Fibroblast of mammary gland (primary cell): ENCODE measurements around the gene GNG7.

Source experiments
- DNase-seq: peaks from one replicate; pipeline ENCODE4 v3.0.0-alpha.2; 2010; ENCODE audit warnings: low read depth
- H3K4me3 ChIP-seq: 2 replicates; pipeline ENCODE4 v1.5.1; 2011; ENCODE audit warnings: low read depth, mild to moderate bottlenecking, low read length, moderate library complexity; ENCODE audit not compliant: control insufficient read depth
- TF ChIP-seq, protein P1 (sequence below): conservative IDR thresholded peaks from 2 replicates; pipeline ENCODE4 v1.5.1; 2011; ENCODE audit warnings: low read depth, low read length, inconsistent platforms; ENCODE audit not compliant: control insufficient read depth, insufficient read depth

The GNG7 gene

DNA sequence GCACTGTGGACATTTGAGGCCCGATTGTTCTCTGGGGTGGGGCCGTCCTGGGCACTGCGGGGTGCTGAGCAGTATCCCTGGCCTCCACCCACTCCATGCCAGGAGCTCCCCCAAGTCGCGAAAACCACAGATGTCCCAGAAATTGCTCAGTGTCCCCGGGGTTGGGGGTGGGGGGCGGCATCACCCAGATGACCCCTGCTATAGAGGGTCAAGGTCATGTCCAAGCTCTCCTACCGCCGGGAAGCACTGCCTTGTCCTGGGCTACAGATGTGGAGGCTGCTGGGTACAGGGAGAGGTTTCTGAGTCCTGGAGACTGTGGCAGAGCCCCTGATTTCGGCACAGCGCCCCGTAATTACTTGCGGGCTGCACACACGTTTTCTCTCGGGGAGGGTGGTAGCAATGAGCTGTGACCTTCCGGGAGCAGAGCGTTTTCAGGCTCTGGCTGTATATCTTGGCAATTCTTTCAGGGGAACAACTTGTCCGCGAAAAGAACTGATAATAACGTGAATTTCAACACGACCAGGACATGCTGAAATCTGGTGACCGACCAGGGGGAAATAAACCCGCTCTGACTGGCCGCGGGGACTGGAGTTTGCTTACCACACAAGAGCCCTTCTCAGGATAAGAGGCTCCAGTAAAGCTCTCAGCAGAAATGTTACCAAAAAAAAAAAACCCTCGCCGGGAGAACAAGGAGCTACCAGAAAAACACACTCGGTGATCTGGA is 68.1 kb downstream of the GNG7 start:
- no peak overlapping the region for H3K4me3 ChIP-seq
- DNase-seq = no peak
- TF ChIP-seq, protein P1, sequence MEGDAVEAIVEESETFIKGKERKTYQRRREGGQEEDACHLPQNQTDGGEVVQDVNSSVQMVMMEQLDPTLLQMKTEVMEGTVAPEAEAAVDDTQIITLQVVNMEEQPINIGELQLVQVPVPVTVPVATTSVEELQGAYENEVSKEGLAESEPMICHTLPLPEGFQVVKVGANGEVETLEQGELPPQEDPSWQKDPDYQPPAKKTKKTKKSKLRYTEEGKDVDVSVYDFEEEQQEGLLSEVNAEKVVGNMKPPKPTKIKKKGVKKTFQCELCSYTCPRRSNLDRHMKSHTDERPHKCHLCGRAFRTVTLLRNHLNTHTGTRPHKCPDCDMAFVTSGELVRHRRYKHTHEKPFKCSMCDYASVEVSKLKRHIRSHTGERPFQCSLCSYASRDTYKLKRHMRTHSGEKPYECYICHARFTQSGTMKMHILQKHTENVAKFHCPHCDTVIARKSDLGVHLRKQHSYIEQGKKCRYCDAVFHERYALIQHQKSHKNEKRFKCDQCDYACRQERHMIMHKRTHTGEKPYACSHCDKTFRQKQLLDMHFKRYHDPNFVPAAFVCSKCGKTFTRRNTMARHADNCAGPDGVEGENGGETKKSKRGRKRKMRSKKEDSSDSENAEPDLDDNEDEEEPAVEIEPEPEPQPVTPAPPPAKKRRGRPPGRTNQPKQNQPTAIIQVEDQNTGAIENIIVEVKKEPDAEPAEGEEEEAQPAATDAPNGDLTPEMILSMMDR = no peak

DNA sequence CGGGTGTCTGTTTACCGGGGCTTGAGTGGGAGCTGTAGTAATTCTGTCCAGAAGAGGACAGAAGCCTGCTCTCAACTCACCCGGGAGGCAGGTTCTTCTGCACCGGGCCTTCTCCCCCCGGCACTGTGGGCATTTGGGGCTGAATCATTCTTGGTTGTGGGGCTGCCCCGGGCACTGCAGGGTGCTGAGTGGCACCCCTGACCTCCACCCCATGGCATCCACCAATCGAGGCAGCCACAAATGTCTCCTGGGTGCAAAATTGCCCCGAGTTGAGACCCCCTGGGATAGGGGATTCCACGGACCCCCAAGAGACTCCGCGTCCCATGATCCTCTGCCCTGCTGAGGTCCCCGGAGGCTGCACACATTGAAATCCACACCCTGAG is 68.8 kb downstream of the GNG7 start:
- TF ChIP-seq, protein P1 = no peak
- no peak overlapping the region for H3K4me3 ChIP-seq

DNA sequence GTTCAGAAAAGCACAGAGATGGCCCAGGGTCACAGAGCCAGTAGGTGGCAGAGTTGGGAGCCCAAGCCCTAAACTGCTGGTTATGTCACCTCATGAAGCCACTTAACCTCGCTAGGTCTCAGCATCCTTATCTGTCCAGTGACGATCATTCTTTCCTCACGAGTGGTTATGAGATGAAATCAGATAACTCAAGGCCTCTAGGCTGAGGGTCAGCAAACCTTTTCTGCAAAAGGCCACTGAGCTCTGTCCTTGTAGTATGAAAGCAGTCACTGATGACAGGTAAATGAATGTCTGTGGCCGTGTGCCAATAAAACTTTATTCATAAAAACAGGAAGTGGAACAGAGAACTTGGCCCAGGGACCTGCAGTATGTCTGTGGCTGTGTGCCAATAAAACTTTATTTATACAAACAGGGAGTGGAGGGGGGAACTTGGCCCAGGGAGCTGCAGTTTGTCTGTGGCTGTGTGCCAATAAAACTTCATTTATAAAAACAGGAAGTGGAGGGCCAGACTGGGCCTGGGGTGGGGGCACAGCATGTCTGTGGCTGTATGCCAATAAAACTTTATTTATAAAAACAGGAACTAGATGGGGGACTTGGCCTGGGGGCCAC is 71.2 kb downstream of the GNG7 start:
- peak; percentile 46 for DNase-seq
- TF ChIP-seq, protein P1 = no peak
- H3K4me3 ChIP-seq = no peak overlapping the region

More for the DNA sequence above, 68.8 kb downstream of the GNG7 start:
- DNase-seq = no peak

DNA sequence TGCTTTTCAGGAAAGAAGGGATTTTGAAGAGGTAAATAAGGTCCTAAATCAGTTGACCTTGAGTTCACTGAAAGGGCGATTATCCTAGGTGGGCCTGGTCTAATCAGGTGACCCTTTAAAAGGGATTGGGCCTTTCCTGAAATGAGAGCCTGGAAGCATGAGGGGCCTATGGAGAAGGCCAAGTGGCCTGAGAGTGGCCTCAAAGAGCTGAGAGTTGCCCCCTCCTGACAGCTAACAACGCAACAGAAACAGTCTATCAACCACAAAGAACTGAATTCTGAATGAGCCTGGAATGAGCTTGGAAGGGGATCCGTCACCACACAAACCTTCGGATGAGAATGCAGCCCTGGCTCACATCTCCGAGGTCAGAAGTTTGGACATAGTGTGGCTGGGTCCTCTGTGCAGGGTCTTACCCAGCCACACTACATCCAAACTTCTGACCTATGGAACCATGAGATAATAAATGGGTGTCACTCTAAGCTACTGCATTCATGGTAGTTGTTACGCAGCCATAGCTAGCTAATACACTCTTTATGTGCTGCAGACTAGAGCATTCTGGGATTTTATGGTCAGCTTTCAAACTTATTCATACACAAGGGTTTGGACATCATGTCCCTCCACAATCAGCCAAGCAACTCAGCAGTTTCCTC is 72.0 kb downstream of the GNG7 start:
- TF ChIP-seq, protein P1 = no peak
- no peak overlapping the region for H3K4me3 ChIP-seq
- no peak for DNase-seq

DNA sequence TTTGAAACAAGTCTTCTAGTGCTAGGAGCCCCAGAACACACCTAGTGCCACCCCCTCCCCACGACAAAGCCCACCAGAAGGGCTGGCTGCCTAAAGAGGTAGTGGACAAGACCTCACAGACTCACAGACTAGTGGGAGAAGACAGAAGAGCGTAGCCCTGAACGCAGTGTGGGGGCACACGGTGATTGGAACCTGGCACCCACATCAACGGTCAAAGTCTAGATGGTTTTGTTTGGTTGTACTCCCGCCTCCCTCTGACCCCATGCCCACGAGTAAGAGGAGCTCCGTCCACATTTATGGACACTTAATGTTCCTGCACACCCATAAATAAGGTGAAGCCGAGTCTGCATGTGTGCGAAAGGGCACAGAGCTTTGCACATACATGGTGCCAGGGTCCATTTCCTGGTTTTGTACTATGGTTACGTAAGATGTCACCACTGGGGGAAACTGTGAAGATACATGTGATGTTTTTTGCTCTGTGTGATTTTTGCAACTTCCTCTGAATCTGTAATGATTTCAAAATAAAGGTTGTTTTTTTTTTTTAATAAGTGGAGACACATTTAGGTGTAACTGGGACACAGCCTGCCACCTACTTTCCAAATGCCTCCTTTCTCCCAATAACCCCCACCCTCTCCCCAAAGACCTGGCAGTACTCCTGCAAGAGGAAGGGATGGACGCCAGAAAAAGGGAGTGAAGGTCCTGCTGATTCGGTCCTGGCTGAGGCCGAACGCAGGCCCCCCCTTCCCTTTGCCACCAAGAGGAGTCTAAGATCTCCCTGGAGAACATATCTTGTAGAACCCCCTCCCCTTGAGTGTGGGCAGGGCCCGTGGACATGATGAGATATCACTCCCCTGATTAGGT is 72.8 kb downstream of the GNG7 start:
- DNase-seq = peak; percentile 45
- H3K4me3 ChIP-seq = no peak overlapping the region
- TF ChIP-seq, protein P1 = no peak

DNA sequence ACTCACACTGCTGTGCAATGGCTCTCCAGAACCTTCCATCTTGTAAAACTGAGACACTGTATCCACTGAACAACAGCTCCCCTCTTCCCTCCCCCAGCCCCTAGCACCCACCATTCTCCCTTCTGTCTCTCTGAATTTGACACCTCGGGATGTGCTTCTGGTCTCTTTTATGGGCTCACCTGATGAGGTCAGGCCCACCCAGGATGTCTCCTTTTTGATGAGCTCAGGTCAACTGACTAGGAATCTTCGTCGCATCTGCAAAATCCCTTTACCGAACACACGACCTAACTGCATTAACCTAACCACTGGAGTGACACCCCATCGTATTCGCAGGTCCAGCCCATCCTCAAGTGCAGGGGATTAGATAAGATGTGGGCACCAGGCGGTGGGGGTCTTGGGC is 73.9 kb downstream of the GNG7 start:
- no peak for DNase-seq
- H3K4me3 ChIP-seq = no peak overlapping the region
- TF ChIP-seq, protein P1 = no peak
